ENCODE results near the gene GALNT16. TPM values are rescaled to one million over a fixed set of nuclear protein-coding genes. Genes with fewer than 3 reads are reported as not detected.

Gene GALNT16
- total RNA-seq, 1 donor from 2014 or later = 3.1 TPM

GRCh38 chr14:69334576-69334975 is 74.6 kb downstream of the GALNT16 start:
- DNase-seq (ENCODE audit: extremely low spot score, unreplicated experiment) = no peak
- Mint-ChIP-seq H3K27ac (ENCODE audit: unreplicated experiment) (no peak overlapping the region), H3K9me3 (ENCODE audit: unreplicated experiment) (peaks cover 3% of the 10 kb centered on the region), H3K4me3 (ENCODE audit: unreplicated experiment) (no peak overlapping the region), H3K36me3 (ENCODE audit: unreplicated experiment) (no peaks in the 10 kb centered on the region), H3K4me1 (ENCODE audit: unreplicated experiment) (peaks cover 12% of the 10 kb centered on the region), H3K27me3 (ENCODE audit: unreplicated experiment) (peaks cover 3% of the 10 kb centered on the region)
- no peak for TF ChIP-seq CTCF (IDR thresholded peaks at IDR 0.05)

- no peak for TF ChIP-seq CTCF (IDR thresholded peaks at IDR 0.05)
Measured at GRCh38 chr14:69335371-69335771, 75.4 kb downstream of the GALNT16 start.

GRCh38 chr14:69337984-69338383 is 78.0 kb downstream of the GALNT16 start:
- no peaks in the 10 kb centered on the region for H3K9me3 Mint-ChIP-seq (ENCODE audit: unreplicated experiment)

More at GRCh38 chr14:69335371-69335771, 75.4 kb downstream of the GALNT16 start:
- Mint-ChIP-seq H3K27ac (ENCODE audit: unreplicated experiment) (no peak overlapping the region), H3K36me3 (ENCODE audit: unreplicated experiment) (no peaks in the 10 kb centered on the region), H3K27me3 (ENCODE audit: unreplicated experiment) (peaks cover 3% of the 10 kb centered on the region), H3K4me1 (ENCODE audit: unreplicated experiment) (peaks cover 12% of the 10 kb centered on the region), H3K4me3 (ENCODE audit: unreplicated experiment) (no peak overlapping the region), H3K9me3 (ENCODE audit: unreplicated experiment) (peaks cover 3% of the 10 kb centered on the region)
- no peak for DNase-seq (ENCODE audit: extremely low spot score, unreplicated experiment)

GRCh38 chr14:69339426-69339825 is 79.5 kb downstream of the GALNT16 start:
- H3K4me3 Mint-ChIP-seq (ENCODE audit: unreplicated experiment) = no peak overlapping the region
- TF ChIP-seq CTCF (IDR thresholded peaks at IDR 0.05) = no peak
- H3K36me3 Mint-ChIP-seq (ENCODE audit: unreplicated experiment) = no peaks in the 10 kb centered on the region
- H3K27me3 Mint-ChIP-seq (ENCODE audit: unreplicated experiment) = peaks cover 3% of the 10 kb centered on the region
- no peak for DNase-seq (ENCODE audit: extremely low spot score, unreplicated experiment)
- no peaks in the 10 kb centered on the region for H3K9me3 Mint-ChIP-seq (ENCODE audit: unreplicated experiment)
- peaks cover 8% of the 10 kb centered on the region for H3K4me1 Mint-ChIP-seq (ENCODE audit: unreplicated experiment)
- H3K27ac Mint-ChIP-seq (ENCODE audit: unreplicated experiment) = no peak overlapping the region

More at GRCh38 chr14:69337984-69338383, 78.0 kb downstream of the GALNT16 start:
- no peak for DNase-seq (ENCODE audit: extremely low spot score, unreplicated experiment)
- H3K27me3 Mint-ChIP-seq (ENCODE audit: unreplicated experiment) = peaks cover 3% of the 10 kb centered on the region
- no peaks in the 10 kb centered on the region for H3K36me3 Mint-ChIP-seq (ENCODE audit: unreplicated experiment)
- TF ChIP-seq CTCF (IDR thresholded peaks at IDR 0.05) = no peak
- no peak overlapping the region for H3K4me3 Mint-ChIP-seq (ENCODE audit: unreplicated experiment)
- H3K27ac Mint-ChIP-seq (ENCODE audit: unreplicated experiment) = no peak overlapping the region
- H3K4me1 Mint-ChIP-seq (ENCODE audit: unreplicated experiment) = peaks cover 12% of the 10 kb centered on the region

GRCh38 chr14:69342928-69343525 is 83.1 kb downstream of the GALNT16 start:
- H3K4me3 Mint-ChIP-seq (ENCODE audit: unreplicated experiment) = no peak overlapping the region
- H3K27me3 Mint-ChIP-seq (ENCODE audit: unreplicated experiment) = no peaks in the 10 kb centered on the region

More at GRCh38 chr14:69342928-69343525, 83.1 kb downstream of the GALNT16 start:
- DNase-seq (ENCODE audit: extremely low spot score, unreplicated experiment) = no peak
- H3K9me3 Mint-ChIP-seq (ENCODE audit: unreplicated experiment) = no peaks in the 10 kb centered on the region
- no peaks in the 10 kb centered on the region for H3K4me1 Mint-ChIP-seq (ENCODE audit: unreplicated experiment)
- no peak for TF ChIP-seq CTCF (IDR thresholded peaks at IDR 0.05)
- no peak overlapping the region for H3K27ac Mint-ChIP-seq (ENCODE audit: unreplicated experiment)
- H3K36me3 Mint-ChIP-seq (ENCODE audit: unreplicated experiment) = no peaks in the 10 kb centered on the region

All from osteocyte (in vitro differentiated cells).